HepG2 (cell line): Measurements from ENCODE around the gene GSK3B. TPM values are rescaled to one million over a fixed set of nuclear protein-coding genes. Genes with fewer than 3 reads are reported as not detected.

Source experiments
- ARID3A ChIP-seq: IDR thresholded peaks from 2 replicates; pipeline ENCODE4 v1.6.1; 2012; ENCODE audit warnings: low read depth, low read length, improper control_type of control experiment
- ARID5B ChIP-seq: IDR thresholded peaks from 2 replicates; pipeline ENCODE4 v1.4.0; 2020; ENCODE audit warnings: mild to moderate bottlenecking, missing genetic modification reagents
- ATM ChIP-seq: fragments of 450-650 bp; IDR thresholded peaks from 2 replicates; pipeline ENCODE4 v1.7.1; 2017; ENCODE audit warnings: mild to moderate bottlenecking, borderline replicate concordance
- GTF2F1 ChIP-seq: fragments of 150-350 bp; IDR thresholded peaks from 2 replicates; pipeline ENCODE4 v1.6.1; 2014; ENCODE audit warnings: low read length
- HOXA5 ChIP-seq: sonication (generic); formaldehyde crosslinking; IDR thresholded peaks from 2 replicates; pipeline ENCODE4 v1.4.0; 2020; ENCODE audit warnings: missing genetic modification reagents
- NFAT5 ChIP-seq: sonication (generic); formaldehyde crosslinking; IDR thresholded peaks from 2 replicates; pipeline ENCODE4 v1.4.0; 2020; ENCODE audit warnings: missing genetic modification reagents
- NR2C2 ChIP-seq: sonication (generic); formaldehyde crosslinking; IDR thresholded peaks from 2 replicates; pipeline ENCODE4 v1.4.0; 2020; ENCODE audit warnings: missing genetic modification reagents, mild to moderate bottlenecking, moderate library complexity, borderline replicate concordance
- RFX1 ChIP-seq: fragments of 450-650 bp; IDR thresholded peaks from 2 replicates; pipeline ENCODE4 v1.6.1; 2017
- SETDB1 ChIP-seq: sonication (generic); formaldehyde crosslinking; IDR thresholded peaks from 2 replicates; pipeline ENCODE4 v1.5.1; 2020; ENCODE audit warnings: missing genetic modification reagents, mild to moderate bottlenecking, borderline replicate concordance
- STAT5B ChIP-seq: sonication (generic); formaldehyde crosslinking; IDR thresholded peaks from 2 replicates; pipeline ENCODE4 v1.4.0; 2020; ENCODE audit warnings: missing genetic modification reagents
- ZBTB7B ChIP-seq: sonication (generic); formaldehyde crosslinking; IDR thresholded peaks from 2 replicates; pipeline ENCODE4 v1.4.0; 2020; ENCODE audit warnings: missing genetic modification reagents
- ZNF143 ChIP-seq: sonication (generic); formaldehyde crosslinking; IDR thresholded peaks from 2 replicates; pipeline ENCODE4 v1.4.0; 2020; ENCODE audit warnings: missing genetic modification reagents
- ZNF230 ChIP-seq: sonication (generic); formaldehyde crosslinking; IDR thresholded peaks from 2 replicates; pipeline ENCODE4 v1.4.0; 2020; ENCODE audit warnings: mild to moderate bottlenecking, missing genetic modification reagents
- ZNF367 ChIP-seq: sonication (generic); formaldehyde crosslinking; IDR thresholded peaks from 2 replicates; pipeline ENCODE4 v1.4.0; 2020; ENCODE audit warnings: missing genetic modification reagents, borderline replicate concordance
- ZNF687 ChIP-seq: sonication (generic); formaldehyde crosslinking; IDR thresholded peaks from 2 replicates; pipeline ENCODE4 v1.5.1; 2020; ENCODE audit warnings: mild to moderate bottlenecking, missing genetic modification reagents, moderate library complexity
- polyA plus RNA-seq, 8 experiments: library from polyadenylated mRNA; depleted of rRNA in 3 of 8; stranded (reverse) in 7 of 8; unstranded in 1 of 8; fragments of >200 nt; fragmentation: Illumina TruSeq in 4 of 8; extraction: Trizol in 4 of 8; gene quantifications; 2 replicates each; pipeline versions ENCODE4 v1.2.1 to v1.2.3, GENCODE V29; 2011 to 2016; ENCODE audit warnings: low read depth in 4 of 8, missing spikeins in 1 of 8, mixed read lengths in 1 of 8; ENCODE audit not compliant: insufficient read depth in 1 of 8
- total RNA-seq, 5 experiments: library from RNA; depleted of rRNA; stranded (reverse); fragments of >200 nt; fragmentation: Illumina TruSeq; extraction: Trizol; gene quantifications; 2 replicates each; pipeline ENCODE4 v1.2.3, GENCODE V29; 2016; ENCODE audit warnings: low read depth in 1 of 5

Gene GSK3B
- total and polyA plus RNA-seq, 2 of the 13 experiments (the other 11 are each of a cell fraction or from before 2014, with no cell fraction given) = 22.3 to 30.1 TPM

- TF ChIP-seq NFAT5 (CRISPR knock-in tag) (no peak), GTF2F1 (no peak), ARID5B (CRISPR knock-in tag) (peak; percentile 96), HOXA5 (0 out of 2 replicates have a peak, but pooled peaks have one; percentile 56), SETDB1 (CRISPR knock-in tag) (no peak), RFX1 (no peak), ZNF687 (peak; percentile 41; the same call in 1 of the 2 replicates), NR2C2 (0 out of 2 replicates have a peak, but pooled peaks have one; percentile 34), ZNF230 (CRISPR knock-in tag) (no peak), ARID3A (peak; percentile 54; the same call in 1 of the 2 replicates), ZNF143 (CRISPR knock-in tag) (no peak), ZNF367 (CRISPR knock-in tag) (no peak), ZBTB7B (CRISPR knock-in tag) (peak; percentile 71; the same call in 1 of the 2 replicates), ATM (no peak), STAT5B (no peak)
These were observed 299.2 kb downstream of the GSK3B start (continued) for GRCh38 chr3:119794971-119795612.
